ENCODE data around the gene IFFO2.

IFFO2 gene

DNA sequence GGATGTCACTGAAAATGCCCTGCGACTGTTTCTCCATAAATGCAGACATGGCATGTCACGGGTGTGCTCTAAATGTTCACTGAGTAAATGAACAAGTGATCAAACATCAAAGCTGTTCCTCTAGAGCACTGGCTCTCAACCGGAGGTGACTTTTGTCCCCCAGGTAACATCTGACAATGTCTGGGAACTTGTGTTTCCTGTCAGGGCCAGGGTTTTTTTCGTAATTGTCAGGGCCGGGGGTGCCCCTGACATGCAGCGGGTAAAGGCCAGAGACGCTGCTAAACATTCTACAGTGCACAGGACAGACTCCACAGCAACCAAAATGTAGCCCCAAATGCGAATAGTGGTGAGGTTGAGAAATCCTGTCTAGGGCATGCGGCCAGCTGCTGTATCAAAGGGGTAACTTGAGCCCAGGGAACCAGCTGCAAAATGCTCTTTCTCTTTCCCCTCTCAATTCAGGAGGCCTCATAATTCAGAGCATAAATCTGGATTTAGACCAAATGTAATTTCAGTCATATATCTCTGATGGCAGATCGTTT lies 56.1 kb downstream of the IFFO2 start:
- TF ChIP-seq, protein P1, sequence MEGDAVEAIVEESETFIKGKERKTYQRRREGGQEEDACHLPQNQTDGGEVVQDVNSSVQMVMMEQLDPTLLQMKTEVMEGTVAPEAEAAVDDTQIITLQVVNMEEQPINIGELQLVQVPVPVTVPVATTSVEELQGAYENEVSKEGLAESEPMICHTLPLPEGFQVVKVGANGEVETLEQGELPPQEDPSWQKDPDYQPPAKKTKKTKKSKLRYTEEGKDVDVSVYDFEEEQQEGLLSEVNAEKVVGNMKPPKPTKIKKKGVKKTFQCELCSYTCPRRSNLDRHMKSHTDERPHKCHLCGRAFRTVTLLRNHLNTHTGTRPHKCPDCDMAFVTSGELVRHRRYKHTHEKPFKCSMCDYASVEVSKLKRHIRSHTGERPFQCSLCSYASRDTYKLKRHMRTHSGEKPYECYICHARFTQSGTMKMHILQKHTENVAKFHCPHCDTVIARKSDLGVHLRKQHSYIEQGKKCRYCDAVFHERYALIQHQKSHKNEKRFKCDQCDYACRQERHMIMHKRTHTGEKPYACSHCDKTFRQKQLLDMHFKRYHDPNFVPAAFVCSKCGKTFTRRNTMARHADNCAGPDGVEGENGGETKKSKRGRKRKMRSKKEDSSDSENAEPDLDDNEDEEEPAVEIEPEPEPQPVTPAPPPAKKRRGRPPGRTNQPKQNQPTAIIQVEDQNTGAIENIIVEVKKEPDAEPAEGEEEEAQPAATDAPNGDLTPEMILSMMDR (IDR thresholded peaks at IDR 0.05), result no peak

DNA sequence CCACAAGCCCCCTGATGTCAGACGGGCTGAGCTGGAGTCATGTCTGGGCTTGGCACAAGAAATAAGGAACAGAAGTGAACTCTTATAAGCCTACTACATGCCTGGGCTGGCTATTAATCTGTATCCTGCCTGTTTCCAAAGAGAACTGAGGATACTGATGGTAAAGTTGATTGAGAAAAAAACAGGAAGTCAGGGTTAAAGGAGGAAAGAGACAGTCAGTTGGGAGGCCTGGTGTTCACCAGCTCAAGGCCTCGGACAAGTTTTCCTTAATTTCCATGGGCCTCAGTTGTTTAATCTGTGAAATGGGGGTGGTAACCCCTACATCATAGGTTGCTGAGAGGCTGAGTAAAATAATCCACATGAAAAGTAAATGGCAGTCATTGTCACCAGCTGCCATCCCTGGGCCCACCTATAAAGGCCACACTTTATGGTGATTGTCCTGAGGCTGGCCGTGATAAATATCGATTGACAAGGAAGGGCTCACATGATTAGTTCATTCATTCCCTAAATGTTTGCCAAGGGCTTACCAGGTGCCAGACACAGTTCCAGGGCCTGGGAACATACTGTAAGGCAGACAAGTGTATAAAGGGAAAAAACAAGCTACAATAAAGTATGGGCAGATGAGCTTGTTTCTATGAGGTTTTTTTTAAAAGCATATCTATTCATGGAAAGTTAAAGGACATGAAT lies 57.0 kb downstream of the IFFO2 start:
- TF ChIP-seq, protein P1 (IDR thresholded peaks at IDR 0.05), result no peak

- TF ChIP-seq, protein P1 (IDR thresholded peaks at IDR 0.05), result no peak
These were observed 57.9 kb downstream of the IFFO2 start for GRCh38 chr1:18898567-18898966.

DNA sequence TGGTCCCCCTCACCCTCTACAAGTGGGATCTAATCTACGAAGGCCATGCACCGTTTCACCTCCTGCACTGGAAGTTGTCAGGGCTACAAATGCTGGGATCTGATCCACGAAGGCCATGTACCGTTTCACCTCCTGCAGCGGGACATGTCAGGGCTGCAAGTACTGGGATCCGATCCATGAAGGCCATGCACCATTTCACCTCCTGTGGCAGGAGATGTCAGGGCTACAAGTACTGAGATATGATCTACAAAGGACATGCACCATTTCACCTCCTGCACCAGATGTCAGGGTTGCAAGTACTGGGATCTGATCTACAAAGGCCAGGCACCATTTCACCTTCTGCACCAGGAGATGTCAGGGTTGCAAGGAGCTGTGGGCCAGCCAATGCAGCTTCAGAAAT lies 61.2 kb downstream of the IFFO2 start:
- TF ChIP-seq, protein P1 (IDR thresholded peaks at IDR 0.05), result no peak

GRCh38 chr1:18893120-18893519 lies 63.4 kb downstream of the IFFO2 start:
- TF ChIP-seq, protein P1 (IDR thresholded peaks at IDR 0.05), result no peak

DNA sequence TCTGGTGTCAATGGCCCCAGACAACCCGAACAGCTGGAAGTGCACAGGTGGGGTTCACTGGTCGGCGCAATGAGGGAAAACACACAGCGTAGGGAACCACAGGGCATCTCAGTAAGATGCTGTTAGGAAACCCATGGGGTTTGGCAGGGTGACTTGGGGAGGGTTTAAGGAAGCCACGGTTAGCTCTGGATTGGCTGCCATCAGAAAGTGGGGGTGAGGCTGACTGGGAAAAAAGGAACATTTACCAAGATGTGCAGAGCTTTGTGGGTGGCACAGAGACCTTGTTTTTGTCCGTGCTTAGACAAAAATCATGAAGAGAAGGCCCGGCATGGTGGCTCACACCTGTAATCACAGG lies 65.1 kb downstream of the IFFO2 start:
- TF ChIP-seq, protein P1 (IDR thresholded peaks at IDR 0.05), result no peak

GRCh38 chr1:18890706-18891425 lies 65.6 kb downstream of the IFFO2 start:
- TF ChIP-seq, protein P1 (IDR thresholded peaks at IDR 0.05), result no peak

All from LNCAP (cell line).